ENCODE measurements around the gene ARPC1A.
A peak's percentile ranks its signal among the peaks of the same experiment; 100 is the strongest.
"Not testable (repeated sequence)": the region's sequence is repeated elsewhere in the genome, so short reads cannot be mapped to it uniquely, and the experiment has no call there.

Gene ARPC1A

DNA sequence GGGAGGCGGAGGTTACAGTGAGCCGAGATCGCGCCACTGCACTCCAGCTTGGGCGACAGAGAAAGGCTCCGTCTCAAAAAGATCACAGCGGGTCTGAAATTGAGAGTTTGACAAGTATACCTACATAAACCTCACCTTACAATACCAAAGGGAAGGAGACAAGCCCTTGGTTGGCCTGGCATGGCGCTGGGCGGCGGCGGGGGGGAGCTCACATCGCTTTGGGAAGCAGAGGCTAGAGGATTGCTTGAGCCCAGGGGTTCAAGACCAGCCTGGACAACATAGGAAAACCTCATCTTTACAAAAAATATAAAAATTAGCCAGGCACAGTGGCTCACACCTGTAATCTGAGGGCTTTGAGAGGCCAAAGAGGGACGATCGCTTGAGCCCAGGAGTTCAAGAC, 1.1 kb upstream of the ARPC1A start:
- DNase-seq: no peak

DNA sequence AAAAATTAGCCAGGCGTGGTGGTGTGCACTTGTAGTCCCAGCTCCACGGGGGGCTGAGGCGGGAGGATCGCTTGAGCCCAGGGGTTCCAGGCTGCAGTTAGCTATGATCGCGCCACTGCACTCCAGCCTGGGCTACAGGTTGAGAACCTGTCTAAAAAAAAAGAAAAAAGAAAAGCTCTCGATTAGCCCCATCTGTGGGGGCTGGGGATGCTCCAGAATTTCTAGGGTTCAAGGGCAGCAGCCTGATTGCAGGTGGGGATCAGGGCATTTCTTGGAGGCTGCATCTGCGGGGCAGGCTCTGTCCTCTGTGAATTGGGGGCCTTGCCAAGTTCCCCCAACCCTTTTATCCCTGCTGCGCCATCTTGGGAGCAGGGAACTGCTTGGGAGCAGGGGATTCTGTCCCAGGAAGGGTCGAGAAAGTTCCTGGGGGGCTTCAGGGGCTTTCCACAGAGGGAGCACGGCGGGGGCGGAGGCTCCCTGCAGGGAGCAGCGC, 651 bp upstream of the ARPC1A start:
- no peak for DNase-seq

DNA sequence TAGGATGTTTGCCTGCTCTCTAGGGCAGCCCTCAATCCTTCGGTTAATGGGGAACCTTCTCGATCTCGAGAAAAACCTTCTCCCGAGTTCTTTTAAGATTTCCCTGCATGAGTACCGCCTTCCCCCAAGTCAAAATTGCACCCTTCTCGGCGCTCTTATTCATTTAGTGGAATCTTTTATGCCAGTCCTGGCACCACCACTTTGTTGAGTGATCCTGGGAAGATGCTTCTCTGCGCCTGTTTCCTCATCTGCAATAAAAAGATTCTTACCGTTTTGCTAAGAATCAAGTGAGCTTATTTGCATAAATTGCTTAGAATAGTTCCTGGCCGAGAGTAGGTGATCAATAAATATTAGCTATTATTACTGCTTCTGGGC, 697 bp downstream of the ARPC1A start:
- no peak for DNase-seq

DNA sequence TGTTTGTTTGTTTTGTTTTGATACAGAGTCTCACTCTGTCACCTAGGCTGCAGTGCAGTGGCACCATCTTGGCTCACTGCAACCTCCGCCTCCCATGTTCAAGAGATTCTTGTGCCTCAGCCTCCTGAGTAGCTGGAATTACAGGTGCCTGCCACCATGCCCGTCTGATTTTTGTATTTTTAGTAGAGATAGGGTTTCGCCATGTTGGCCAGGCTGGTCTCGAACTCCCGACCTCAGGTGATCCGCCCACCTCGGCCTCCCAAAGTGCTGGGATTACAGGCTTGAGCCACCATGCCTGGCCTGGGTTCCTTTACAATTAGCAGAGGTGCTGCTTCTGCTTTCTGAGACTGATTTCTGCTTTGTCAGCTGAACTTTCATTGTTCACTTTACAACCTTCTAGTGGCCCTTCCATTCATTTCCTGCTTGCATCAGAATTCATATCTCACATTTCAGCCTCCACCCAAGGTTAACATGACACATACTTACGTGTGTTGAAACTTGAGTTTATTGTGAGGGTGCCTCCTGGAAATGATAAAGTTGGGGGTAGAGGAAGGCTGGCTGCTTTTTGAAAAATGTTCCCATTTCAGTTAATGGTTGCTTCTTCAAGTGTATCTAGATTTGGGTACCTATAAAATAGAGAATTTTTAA, 4.7 kb downstream of the ARPC1A start:
- DNase-seq: not testable (repeated sequence)

DNA sequence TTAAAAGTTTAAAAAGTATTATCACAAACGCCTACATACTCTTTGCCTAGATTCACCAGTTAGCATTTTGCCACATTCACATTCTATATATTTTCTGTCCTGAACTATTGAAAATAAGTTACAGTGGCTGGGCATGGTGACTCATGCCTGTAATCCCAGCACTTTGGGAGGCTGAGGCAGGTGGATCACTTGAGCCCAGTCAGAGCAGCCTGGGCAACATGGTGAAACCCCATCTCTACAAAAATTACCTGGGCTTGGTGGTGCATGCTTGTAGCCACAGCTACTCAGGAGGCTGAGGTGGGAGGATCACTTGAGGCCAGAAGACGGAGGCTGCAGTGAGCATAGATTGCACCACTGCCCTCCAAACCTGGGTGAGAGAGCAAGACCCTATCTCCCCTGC, 5.3 kb downstream of the ARPC1A start:
- no peak for DNase-seq

DNA sequence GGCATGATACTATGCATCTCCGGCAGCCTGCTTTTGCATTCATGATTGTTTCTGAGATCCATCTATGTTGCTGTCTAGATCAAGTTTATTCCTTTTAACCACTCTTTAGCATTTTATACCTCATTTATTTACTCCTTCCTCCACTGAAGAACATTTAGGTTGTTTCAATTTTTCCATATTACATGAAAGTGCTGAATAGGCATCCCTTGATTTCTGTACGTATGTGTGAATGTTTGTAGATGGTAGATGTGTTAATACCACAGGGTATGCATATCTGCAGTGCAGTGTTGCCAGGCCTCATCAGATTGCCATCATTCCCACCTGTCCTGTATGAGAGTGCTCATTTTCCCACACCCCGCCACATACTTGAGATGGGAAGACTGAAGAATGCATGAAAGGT, 13.9 kb downstream of the ARPC1A start:
- DNase-seq: no peak

DNA sequence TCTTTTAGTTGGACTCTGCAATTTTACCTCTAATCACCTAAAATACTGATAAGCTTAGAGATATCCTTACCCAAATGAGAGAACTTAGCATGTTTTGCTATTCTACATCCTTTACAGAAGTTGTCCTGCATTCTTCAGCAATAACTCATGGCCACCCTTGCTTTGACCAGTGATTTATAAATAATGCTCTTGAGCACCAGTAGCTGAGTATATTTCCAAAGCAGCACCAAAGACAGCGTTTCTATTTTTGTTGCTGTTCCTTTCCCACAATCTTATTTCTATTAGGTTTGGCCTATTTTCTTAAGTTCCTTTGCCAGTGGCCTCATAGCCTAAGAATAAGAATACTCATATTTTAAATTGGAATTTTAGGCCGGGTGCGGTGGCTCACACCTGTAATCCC, 15.0 kb downstream of the ARPC1A start:
- DNase-seq: no peak

DNA sequence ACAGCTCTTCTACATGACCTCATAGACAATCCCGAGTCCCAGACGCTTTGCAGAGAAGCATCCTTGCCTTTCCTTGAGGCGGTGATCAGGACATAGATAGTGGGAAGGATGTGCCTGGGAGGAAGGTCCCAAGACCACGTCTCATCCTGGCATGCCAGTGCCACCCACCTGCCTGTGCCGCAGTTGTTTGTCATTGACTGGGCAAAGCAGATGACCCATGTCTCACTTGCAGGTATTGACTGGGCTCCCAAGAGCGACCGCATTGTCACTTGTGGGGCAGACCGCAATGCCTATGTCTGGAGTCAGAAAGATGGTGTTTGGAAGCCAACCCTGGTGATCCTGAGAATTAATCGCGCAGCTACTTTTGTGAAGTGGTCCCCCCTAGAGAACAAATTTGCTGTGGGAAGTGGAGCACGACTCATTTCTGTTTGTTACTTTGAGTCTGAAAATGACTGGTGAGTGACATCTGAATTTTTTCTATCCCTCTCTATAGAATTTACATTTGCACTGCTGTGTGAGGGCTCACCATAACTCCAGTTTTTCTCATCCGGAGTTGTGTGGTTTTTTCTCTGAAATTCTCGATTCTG, 18.5 kb downstream of the ARPC1A start:
- no peak for DNase-seq

DNA sequence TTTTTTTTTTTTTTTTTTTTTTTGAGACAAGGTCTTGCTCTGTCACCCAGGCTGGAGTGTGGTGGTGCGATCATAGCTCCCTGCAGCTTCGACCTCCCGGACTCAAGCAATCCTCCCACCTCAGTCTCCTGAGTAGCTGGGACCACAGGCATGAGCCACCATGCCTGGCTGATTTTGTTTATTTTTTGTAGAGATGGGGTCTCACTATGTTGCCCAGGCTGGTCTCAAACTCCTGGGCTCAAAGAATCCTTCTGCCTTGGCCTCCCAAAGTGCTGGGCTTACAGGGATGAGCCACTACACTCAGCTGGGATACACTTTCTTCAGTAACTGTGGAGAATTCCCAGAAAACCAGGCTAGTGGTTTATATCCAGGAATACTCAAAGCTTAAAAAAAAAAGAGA, 24.9 kb downstream of the ARPC1A start:
- not testable (repeated sequence) for DNase-seq

DNA sequence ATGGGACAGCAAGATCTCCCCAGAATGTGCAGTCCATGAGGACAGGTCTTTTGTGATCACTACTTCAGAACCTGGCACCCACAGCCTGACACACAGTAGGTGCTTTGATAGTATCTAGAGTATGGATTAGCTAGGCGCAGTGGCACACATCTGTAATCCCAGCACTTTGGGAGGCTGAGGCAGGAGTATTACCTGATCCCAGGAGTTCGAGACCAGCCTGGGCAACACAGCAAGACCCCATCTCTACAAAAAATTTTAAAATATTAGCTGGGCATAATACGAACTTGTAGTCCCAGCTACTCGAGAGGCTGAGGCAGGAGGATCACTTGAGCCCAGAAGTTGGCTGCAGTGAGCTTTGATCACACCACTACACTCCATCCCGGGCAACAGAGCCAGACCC, 26.5 kb downstream of the ARPC1A start:
- DNase-seq: no peak

DNA sequence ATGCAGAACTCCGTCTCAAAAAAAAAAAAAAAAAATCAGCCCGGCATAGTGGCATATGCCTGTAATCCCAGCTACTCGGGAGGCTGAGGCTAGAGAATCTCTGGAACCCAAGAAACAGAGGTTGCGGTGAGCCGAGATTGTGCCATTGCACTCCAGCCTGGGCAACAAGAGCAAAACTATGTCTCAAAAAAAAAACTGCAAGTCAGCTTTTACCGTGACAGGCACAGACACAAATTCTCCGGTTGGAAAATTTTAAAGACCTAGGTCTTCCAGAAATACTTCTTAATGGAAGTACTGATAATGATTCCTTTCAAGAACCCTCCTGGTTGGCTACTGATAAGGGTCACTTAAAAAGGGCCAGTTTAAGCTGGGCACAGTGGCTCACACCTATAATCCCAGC, 29.4 kb downstream of the ARPC1A start:
- DNase-seq: no peak

DNA sequence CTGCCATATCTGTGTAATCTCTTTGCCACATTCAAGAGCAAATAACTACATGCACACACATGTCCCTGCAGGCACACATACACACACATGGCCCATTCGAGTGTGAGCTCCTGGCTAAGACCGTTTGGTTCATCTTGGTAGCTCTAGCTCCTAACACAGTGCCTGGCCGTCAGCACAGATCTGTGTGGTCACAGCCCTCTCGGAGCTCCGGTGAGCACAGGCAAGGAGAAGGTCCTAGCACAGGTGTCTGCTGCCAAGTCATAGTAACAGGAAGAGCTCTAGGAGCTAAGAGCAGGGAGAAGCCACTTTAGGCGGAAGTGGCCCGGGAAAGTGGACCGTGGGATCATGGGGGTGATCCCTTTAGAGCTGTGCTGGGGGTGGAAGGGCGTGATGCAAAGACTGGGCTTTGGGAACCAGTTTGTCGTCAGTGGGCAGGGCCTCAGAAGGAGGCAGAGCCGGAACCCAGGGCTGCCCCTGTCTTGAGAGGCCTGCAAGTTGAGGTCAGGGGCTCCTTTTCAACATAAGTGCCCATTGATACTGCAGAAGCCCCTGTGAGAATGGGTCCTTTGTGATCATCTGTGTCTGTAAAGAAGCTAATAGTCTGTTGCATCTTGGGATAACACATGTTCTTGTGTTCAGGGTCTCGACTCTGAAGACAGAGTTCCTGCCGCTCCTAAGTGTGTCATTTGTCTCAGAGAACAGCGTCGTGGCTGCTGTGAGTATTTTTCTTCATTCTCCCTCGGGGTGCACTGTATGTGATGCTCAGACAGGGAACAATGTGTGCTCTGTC, 32.2 kb downstream of the ARPC1A start:
- no peak for DNase-seq

DNA sequence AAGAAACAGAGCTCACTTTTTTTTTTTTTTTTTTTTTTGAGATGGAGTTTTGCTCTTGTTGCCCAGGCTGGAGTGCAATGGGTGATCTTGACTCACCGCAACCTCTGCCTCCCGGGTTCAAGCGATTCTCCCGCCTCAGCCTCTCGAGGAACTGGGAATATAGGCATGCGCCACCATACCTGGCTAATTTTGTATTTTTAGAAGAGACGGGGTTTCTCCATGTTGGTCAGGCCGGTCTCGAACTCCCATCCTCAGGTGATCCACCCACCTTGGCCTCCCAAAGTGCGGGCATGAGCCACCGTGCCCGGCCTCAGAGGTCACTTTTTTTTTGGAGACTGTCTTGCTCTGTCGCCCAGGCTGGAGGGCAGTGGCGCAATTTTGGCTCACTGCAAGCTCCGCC, 32.8 kb downstream of the ARPC1A start:
- not testable (repeated sequence) for DNase-seq

DNA sequence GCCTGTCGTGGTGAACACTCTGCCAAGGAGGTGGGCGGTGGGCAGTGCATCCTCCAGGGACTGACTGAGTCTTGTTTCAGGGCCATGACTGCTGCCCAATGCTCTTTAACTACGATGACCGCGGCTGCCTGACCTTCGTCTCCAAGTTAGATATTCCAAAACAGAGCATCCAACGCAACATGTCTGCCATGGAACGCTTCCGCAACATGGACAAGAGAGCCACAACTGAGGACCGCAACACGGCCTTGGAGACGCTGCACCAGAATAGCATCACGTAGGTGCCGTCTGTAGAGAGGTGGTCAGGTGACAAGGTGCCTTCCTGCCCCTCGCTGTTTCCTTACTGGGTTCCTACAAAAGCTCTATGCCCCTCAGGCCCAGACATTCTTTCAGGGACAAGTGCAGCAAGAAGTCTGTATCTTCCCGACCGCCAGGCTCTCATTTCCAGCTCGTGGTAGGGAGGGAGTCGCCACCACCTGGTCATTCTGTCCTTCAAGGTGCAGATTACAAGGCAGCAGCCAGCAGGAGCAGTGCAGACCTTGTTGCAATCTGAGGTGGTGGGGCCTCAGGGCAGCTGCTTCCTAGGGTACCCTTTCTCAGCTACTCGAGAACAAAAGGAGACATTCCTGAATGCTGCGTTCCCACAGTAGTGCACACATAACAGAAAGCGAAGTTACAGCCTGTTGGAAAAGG, 33.9 kb downstream of the ARPC1A start:
- no peak for DNase-seq

DNA sequence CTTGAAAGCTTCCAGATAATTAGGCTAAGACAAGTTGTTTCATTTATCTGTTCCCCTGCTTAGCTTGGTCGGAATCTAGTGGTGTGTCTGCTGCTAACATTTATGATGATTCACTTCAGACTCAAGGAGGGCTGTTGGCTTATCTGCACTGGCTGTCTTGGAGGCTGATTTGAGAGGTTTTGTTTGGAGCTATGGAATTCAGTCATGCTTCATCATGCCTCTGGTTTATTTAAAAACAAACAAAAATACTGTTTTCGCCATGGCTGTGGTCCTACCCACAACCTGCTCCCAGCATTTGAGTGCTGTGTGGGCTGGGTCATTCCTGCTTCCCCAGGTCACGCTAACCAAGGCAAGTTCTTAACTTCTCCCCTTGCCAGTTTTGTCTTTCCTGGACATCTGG, 37.1 kb downstream of the ARPC1A start:
- DNase-seq: no peak

DNA sequence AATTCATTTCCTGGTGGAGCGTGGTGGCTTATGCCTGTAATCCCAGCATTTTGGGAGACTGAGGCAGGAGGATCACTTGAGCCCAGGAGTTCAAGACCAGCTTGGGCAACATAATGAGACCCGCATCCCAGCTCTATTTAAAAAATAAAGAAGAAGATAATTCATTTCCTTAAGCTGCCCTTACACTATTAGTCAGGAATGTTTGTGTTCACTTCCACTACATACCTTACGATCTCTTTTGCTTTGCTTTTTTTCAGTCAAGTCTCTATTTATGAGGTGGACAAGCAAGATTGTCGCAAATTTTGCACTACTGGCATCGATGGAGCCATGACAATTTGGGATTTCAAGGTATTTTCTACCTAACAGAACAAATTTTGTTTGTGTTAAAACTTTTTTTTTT, 37.6 kb downstream of the ARPC1A start:
- no peak for DNase-seq

DNA sequence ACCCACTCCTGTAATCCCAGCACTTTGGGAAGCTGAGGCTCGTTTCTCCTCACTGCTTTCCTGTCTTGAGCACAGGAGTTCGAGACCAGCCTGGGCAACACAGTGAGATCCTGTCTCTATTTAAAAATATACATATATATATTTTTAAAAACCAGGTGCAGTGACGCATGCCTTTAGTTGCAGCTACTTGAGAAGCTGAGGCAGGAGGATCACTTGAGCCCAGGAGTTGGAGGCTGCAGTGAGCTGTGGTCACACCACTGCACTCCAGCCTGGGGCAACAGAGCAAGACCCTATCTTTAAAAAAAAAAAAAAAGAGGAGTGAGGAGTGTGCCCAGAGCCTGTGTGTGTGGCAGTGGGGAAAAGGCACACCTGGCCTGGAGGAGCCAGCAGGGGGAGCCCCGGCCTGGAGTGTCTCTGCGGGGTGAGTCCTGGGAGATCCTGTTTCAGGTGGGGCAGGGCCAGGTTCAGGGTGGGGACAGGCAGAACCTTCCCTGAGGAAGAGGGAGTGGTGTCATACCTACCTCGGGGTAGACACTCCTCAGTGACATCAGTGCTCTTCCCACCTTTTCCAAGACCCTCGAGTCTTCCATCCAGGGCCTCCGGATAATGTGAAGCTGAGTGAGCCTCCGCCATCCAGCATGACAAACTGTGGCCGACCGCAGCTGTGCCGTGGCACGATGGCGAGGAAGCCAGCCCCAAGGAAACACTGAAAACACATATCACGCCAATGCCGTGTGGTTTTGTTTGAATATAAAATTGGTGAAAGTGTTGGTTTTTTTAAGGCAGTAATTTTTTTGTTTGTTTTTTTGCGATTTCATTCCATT, 39.8 kb downstream of the ARPC1A start:
- DNase-seq: peak; percentile 70

DNA sequence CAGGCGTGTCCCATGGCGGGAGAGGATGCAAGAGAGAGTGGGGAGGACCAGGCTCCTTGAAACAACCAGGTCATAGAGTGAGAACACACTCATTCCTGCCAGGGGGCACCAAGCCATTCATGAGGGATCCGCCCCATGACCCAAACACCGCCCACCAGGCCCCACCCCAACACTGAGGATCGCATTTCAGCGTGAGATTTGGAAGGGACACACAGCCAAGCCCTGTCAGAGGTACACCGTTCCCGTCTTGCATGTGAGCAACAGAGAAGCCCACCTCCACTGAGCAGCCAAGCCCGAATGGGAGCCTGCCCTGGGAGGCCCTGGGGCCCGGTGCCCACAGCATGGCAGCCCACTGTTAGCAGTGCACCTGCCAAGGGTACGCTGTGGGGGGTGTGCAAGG, 40.9 kb downstream of the ARPC1A start:
- DNase-seq: no peak

DNA sequence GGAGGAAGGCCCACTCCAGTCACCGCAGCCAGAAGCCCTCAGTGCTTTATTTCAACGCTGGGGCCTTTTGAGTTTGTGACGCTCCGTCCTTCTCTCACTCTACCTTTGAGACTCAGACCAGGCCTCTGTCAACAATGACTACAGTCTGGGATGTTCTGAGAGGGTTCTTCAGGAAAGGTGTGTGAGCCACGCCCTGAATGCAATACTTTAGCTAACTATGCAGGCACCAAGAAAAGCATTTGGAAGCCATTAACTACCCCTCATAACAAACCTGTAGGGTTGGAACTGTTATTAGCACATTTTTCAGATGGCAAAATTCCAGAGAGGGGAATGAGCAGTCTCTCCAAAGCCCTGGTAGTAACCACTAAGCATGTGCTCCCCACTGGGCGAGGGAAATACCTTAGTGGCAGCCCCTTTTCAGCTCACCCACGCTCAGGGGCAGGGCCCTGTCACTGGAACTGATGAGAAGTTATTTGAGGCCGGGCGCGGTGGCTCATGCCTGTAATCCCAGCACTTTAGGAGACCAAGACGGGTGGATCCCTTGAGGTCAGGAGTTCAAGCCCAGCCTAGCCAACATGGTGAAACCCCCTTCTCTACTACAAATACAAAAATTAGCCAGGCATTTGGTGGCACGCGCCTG, 43.2 kb downstream of the ARPC1A start:
- no peak for DNase-seq

DNA sequence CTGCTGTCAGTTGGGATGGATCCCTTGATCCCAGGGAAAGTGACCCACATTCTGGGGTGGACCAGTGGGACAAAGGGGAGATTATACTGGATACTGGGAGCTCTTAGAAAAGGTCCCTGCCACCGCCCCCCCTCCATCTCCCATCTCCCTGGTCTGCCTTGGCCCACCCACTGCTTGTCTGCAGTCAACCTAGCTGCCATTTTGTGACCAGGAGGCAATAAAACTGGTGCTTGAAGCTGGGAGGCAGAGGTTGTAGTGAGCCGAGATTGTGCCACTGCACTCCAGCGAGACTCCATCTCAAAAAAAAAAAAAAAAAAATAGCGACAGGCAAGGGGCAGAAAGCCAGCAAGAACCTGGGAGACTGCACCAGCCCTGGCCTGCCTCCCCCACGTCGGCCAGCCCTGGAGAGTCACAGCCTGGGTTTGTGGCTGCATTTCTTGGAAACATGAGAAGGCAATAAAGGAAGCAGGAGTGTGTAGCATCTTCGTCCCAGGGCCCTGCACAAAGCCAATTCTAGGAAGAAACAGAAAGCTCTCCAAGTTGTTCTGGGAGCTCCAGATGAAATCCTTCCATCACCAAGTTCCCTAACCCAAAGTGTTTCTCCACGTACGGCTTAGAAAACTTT, 44.2 kb downstream of the ARPC1A start:
- no peak for DNase-seq

DNA sequence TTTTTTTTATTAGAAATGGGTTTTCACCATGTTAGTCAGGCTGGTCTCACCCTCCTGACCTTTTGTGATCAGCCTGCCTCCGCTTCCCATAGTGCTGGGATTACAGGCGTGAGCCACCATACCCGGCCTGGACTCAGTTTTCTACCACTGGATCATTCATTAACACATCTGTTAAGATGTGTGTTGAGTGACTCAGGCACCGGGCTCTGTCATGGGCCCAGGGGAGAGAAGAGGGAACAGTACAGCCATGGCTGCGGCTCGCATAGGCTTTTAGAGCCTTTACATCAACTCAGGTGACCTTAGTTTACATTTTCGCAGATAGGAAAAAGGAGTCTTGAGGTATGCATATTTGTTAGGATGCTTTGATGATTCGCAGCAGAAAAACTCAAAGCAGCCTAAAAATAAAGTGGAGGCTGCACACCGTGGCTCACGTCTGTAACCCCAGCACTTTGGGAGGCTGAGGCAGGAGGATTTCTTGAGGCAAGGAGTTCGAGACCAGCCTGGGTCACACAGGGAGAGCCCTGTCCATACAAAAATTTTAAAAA, 45.8 kb downstream of the ARPC1A start:
- DNase-seq: no peak

All from stimulated activated CD4-positive, alpha-beta T cell treated with anti-CD3 and anti-CD28 coated beads, Interleukin-4, amount 100 ng/mL, for 1 hour (primary cell).